ENCODE results near the gene ZIM2.

GRCh38 chr19:56759531-56759930 lies 81.0 kb downstream of the ZIM2 start:
- no peak for TF ChIP-seq CTCF (optimal IDR thresholded peaks at IDR 0.05 in 1 of 3, IDR thresholded peaks at IDR 0.05 in 1 of 3, conservative IDR thresholded peaks at IDR 0.05 in 1 of 3; ENCODE audit: extremely low read depth in 1 of 3, insufficient read depth in 2 of 3, low read length in 3 of 3)
- no peak for TF ChIP-seq EZH2 (IDR thresholded peaks at IDR 0.05; ENCODE audit: low read length)
